GM19455 (cell line): ENCODE data around the gene AGBL2.
"Not testable (repeated sequence)": the region's sequence is repeated elsewhere in the genome, so short reads cannot be mapped to it uniquely, and the experiment has no call there.

ENCODE experiments used
- ATAC-seq: cut with Tn5 transposase; IDR thresholded peaks from one replicate; pipeline ENCODE4 v1.9.1; 2021; ENCODE audit not compliant: unreplicated experiment

AGBL2 gene

GRCh38 chr11:47691979-47692378, 23.2 kb downstream of the AGBL2 start:
- ATAC-seq, result no peak

- no peak for ATAC-seq
These were observed 25.7 kb downstream of the AGBL2 start for GRCh38 chr11:47689480-47689879.

- ATAC-seq, result no peak
These were observed 26.2 kb downstream of the AGBL2 start for GRCh38 chr11:47688991-47689390.

- no peak for ATAC-seq
These were observed 27.1 kb downstream of the AGBL2 start for GRCh38 chr11:47688111-47688510.

- ATAC-seq, result not testable (repeated sequence)
These were observed 28.5 kb downstream of the AGBL2 start for GRCh38 chr11:47686704-47687103.

GRCh38 chr11:47686151-47686550, 29.0 kb downstream of the AGBL2 start:
- no peak for ATAC-seq

- no peak for ATAC-seq
These were observed 39.3 kb downstream of the AGBL2 start for GRCh38 chr11:47675851-47676250.

GRCh38 chr11:47672283-47672730, 42.9 kb downstream of the AGBL2 start:
- ATAC-seq, result no peak

- ATAC-seq, result no peak
These were observed 45.3 kb downstream of the AGBL2 start for GRCh38 chr11:47669856-47670255.

- no peak for ATAC-seq
These were observed 46.5 kb downstream of the AGBL2 start for GRCh38 chr11:47668665-47669064.

GRCh38 chr11:47667555-47667954, 47.6 kb downstream of the AGBL2 start:
- no peak for ATAC-seq

- ATAC-seq, result no peak
These were observed 48.0 kb downstream of the AGBL2 start for GRCh38 chr11:47667135-47667534.

GRCh38 chr11:47664936-47665335, 50.2 kb downstream of the AGBL2 start:
- ATAC-seq, result not testable (repeated sequence)

GRCh38 chr11:47661245-47661644, 53.9 kb downstream of the AGBL2 start:
- ATAC-seq, result no peak

GRCh38 chr11:47659276-47659675, 55.9 kb downstream of the AGBL2 start:
- no peak for ATAC-seq

GRCh38 chr11:47656260-47656885, 58.8 kb downstream of the AGBL2 start:
- no peak for ATAC-seq

- ATAC-seq, result no peak
These were observed 63.2 kb downstream of the AGBL2 start for GRCh38 chr11:47651818-47652469.

- ATAC-seq, result no peak
These were observed 65.9 kb downstream of the AGBL2 start for GRCh38 chr11:47649276-47649675.

- no peak for ATAC-seq
These were observed 69.2 kb downstream of the AGBL2 start for GRCh38 chr11:47646019-47646418.

- ATAC-seq, result no peak
These were observed 69.7 kb downstream of the AGBL2 start for GRCh38 chr11:47645500-47645899.

- peak; percentile 92 for ATAC-seq
These were observed 72.9 kb downstream of the AGBL2 start, which contains the start of gene MTCH2 for GRCh38 chr11:47642099-47642855. Gene MTCH2, minus strand, starts transcription at chr11:47642559. Its CDS starts 94 bp downstream, at chr11:47642465.

GRCh38 chr11:47641600-47642098, 73.5 kb downstream of the AGBL2 start:
- ATAC-seq, result no peak
